ENCODE results near the gene AVPR2. TPM values are rescaled to one million over a fixed set of nuclear protein-coding genes. Genes with fewer than 3 reads are reported as not detected.

Gene AVPR2
- total RNA-seq, 1 experiment from 2014 or later = 10.6 TPM

GRCh38 chrX:153873282-153874084 is 31.0 kb upstream of the AVPR2 start:
- intact Hi-C loops (cut with micrococcal nuclease; ENCODE audit: unreplicated experiment) = no loop called here
- no peaks in the 10 kb centered on the region for H3K27me3 ChIP-seq (ENCODE audit: control insufficient read depth, insufficient read depth, low read length)
- ATAC-seq = no peak
- CTCF ChIA-PET = no interaction called here
- no peak for DNase-seq (ENCODE audit: low read depth, low spot score)
- no peak overlapping the region for H3K4me3 ChIP-seq (ENCODE audit: low read depth in 2 of 2, low read length in 2 of 2)
- peaks cover 23% of the 10 kb centered on the region for H3K4me1 ChIP-seq (ENCODE audit: control insufficient read depth, insufficient read depth, low read length)
- POLR2A ChIA-PET = no interaction called here
- no peak overlapping the region for H3K27ac ChIP-seq (ENCODE audit: low read length)
- no peaks in the 10 kb centered on the region for H3K9me3 ChIP-seq (ENCODE audit: control insufficient read depth, insufficient read depth, low read depth, low read length)
- in situ Hi-C loops (cut with HindIII; ENCODE audit: low pct_unique_long_range_greater_than_20kb, low sequenced_read_pairs) = no loop called here
- TF ChIP-seq, protein P1, sequence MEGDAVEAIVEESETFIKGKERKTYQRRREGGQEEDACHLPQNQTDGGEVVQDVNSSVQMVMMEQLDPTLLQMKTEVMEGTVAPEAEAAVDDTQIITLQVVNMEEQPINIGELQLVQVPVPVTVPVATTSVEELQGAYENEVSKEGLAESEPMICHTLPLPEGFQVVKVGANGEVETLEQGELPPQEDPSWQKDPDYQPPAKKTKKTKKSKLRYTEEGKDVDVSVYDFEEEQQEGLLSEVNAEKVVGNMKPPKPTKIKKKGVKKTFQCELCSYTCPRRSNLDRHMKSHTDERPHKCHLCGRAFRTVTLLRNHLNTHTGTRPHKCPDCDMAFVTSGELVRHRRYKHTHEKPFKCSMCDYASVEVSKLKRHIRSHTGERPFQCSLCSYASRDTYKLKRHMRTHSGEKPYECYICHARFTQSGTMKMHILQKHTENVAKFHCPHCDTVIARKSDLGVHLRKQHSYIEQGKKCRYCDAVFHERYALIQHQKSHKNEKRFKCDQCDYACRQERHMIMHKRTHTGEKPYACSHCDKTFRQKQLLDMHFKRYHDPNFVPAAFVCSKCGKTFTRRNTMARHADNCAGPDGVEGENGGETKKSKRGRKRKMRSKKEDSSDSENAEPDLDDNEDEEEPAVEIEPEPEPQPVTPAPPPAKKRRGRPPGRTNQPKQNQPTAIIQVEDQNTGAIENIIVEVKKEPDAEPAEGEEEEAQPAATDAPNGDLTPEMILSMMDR (IDR thresholded peaks at IDR 0.05) = no peak
- no TSS peak for BruUV-seq (replicated peaks)
- no peaks in the 10 kb centered on the region; the same call in 1 of the 2 replicates for H3K36me3 ChIP-seq (ENCODE audit: control insufficient read depth, insufficient read depth, low read length)

DNA sequence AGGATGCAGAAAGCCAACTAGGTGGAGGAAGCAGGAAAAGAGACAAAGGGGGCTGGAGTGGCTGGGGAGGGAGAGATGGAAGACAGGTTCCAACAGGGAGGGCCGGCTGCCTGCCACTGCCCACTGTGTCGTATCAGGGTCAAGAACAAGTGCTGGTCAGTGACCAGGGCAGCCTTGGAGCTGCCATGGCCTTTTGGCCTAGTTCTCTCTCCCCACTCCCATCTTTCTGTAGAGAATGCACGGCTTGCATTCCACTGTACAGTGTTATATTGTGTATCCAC is 30.4 kb upstream of the AVPR2 start:
- TF ChIP-seq TCF7L2 (IDR thresholded peaks at IDR 0.05; ENCODE audit: low read depth, low read length) (no peak), SIN3A (IDR thresholded peaks at IDR 0.05; ENCODE audit: borderline replicate concordance, insufficient read depth, low read depth, low read length) (no peak), POLR2AphosphoS5 (IDR thresholded peaks at IDR 0.05; ENCODE audit: low read depth, low read length) (no peak), REST (IDR thresholded peaks at IDR 0.05; ENCODE audit: insufficient read depth in 1 of 2, low read depth in 2 of 2, low read length in 1 of 2) (no peak)
- TF ChIP-seq, protein P1 (IDR thresholded peaks at IDR 0.05) = no peak
- in situ Hi-C loops (cut with HindIII; ENCODE audit: low pct_unique_long_range_greater_than_20kb, low sequenced_read_pairs) (no loop called here), intact Hi-C loops (cut with micrococcal nuclease; ENCODE audit: unreplicated experiment) (no loop called here)
- CTCF ChIA-PET = no interaction called here
- Histone ChIP-seq H3K36me3 (ENCODE audit: control insufficient read depth, insufficient read depth, low read length) (no peaks in the 10 kb centered on the region; the same call in 1 of the 2 replicates), H3K27ac (ENCODE audit: low read length) (no peak overlapping the region), H3K9me3 (ENCODE audit: control insufficient read depth, insufficient read depth, low read depth, low read length) (no peaks in the 10 kb centered on the region), H3K4me3 (ENCODE audit: low read depth in 2 of 2, low read length in 2 of 2) (no peak overlapping the region), H3K4me1 (ENCODE audit: control insufficient read depth, insufficient read depth, low read length) (peaks cover 29% of the 10 kb centered on the region), H3K27me3 (ENCODE audit: control insufficient read depth, insufficient read depth, low read length) (no peaks in the 10 kb centered on the region)
- POLR2A ChIA-PET = no interaction called here
- DNase-seq (ENCODE audit: low read depth, low spot score) (no peak), ATAC-seq (no peak)
- no TSS peak for BruUV-seq (replicated peaks)
